22Rv1 (cell line): ENCODE data around the gene PRDM16.

Source experiments
- CTCF ChIP-seq: fragments of 450-650 bp; IDR thresholded peaks from 2 replicates; pipeline ENCODE4 v1.5.1; 2017; ENCODE audit warnings: mild to moderate bottlenecking
- ZFX ChIP-seq: fragments of 450-650 bp; IDR thresholded peaks from 2 replicates; pipeline ENCODE4 v1.6.1; 2017; ENCODE audit warnings: antibody characterized with exemption, borderline replicate concordance

GRCh38 chr1:3308053-3308452, 239.1 kb downstream of the PRDM16 start:
- TF ChIP-seq CTCF (no peak), ZFX (no peak)
